T-helper 2 cell (primary cell): ENCODE measurements around the gene AKAP14.
"Not testable (repeated sequence)": the region's sequence is repeated elsewhere in the genome, so short reads cannot be mapped to it uniquely, and the experiment has no call there.

Experiments
- DNase-seq, 5 experiments: peaks; one replicate each; pipeline versions ENCODE4 v3.0.0 to v3.0.0-alpha.2; 2012 to 2022
- total RNA-seq, 2 donors: gene quantifications; one replicate each; lab custom pipeline; 2026; lab: John Stamatoyannopoulos, UW

Gene AKAP14
- total RNA-seq = 0 reads per million in 2 donors

- DNase-seq = no peak
Observed at GRCh38 chrX:119895843-119896326, at the start of gene AKAP14. Gene AKAP14, plus strand, starts transcription at chrX:119895893. Its CDS starts 7,331 bp downstream, at chrX:119903224.

GRCh38 chrX:119852382-119853353 is 43.0 kb upstream of the AKAP14 start, which contains the start of gene UPF3B:
Gene UPF3B, minus strand, starts transcription at chrX:119852963. Its CDS starts 35 bp downstream, at chrX:119852928.
- peak; percentile 75 to 98 (median 92) for DNase-seq

GRCh38 chrX:119853444-119853843 is 42.2 kb upstream of the AKAP14 start:
- DNase-seq = no peak

GRCh38 chrX:119870626-119871131 is 25.0 kb upstream of the AKAP14 start:
- peak in 3 of 5 experiments; percentile 18 to 60 (median 25) for DNase-seq

- peak in 1 of 5 experiments; percentile 11 for DNase-seq
Observed at GRCh38 chrX:119871245-119871598, 24.5 kb upstream of the AKAP14 start.

GRCh38 chrX:119871599-119872395 is 23.9 kb upstream of the AKAP14 start, which contains the start of the genes NDUFA1 and RNF113A:
Gene NDUFA1, plus strand, starts transcription at chrX:119871832. Its CDS starts 80 bp downstream, at chrX:119871912.
Gene RNF113A, minus strand, starts transcription at chrX:119871733. Its CDS starts 120 bp downstream, at chrX:119871613.
- DNase-seq = peak; percentile 59 to 96 (median 78)

GRCh38 chrX:119878740-119879139 is 17.0 kb upstream of the AKAP14 start:
- no peak for DNase-seq

GRCh38 chrX:119880076-119880475 is 15.6 kb upstream of the AKAP14 start:
- peak in 1 of 5 experiments; percentile 59 for DNase-seq

- peak in 3 of 5 experiments; percentile 12 to 73 (median 19) for DNase-seq
Observed at GRCh38 chrX:119880552-119881437, 14.9 kb upstream of the AKAP14 start.

- DNase-seq = peak in 2 of 5 experiments; percentile 44 to 92
Observed at GRCh38 chrX:119885554-119886428, 9.9 kb upstream of the AKAP14 start.

- peak; percentile 11 to 72 (median 32) for DNase-seq
Observed at GRCh38 chrX:119887721-119888425, 7.8 kb upstream of the AKAP14 start.

- DNase-seq = not testable (repeated sequence)
Observed at GRCh38 chrX:119890626-119891025, 5.1 kb upstream of the AKAP14 start.

- DNase-seq = not testable (repeated sequence)
Observed at GRCh38 chrX:119891961-119892692, 3.6 kb upstream of the AKAP14 start.

- DNase-seq = no peak
Observed at GRCh38 chrX:119899125-119899524, 3.4 kb downstream of the AKAP14 start.

GRCh38 chrX:119900976-119901375 is 5.3 kb downstream of the AKAP14 start:
- DNase-seq = peak in 1 of 5 experiments; percentile 60

- DNase-seq = no peak
Observed at GRCh38 chrX:119916310-119916709, 20.6 kb downstream of the AKAP14 start.

- DNase-seq = no peak
Observed at GRCh38 chrX:119917877-119918276, 22.2 kb downstream of the AKAP14 start.

- no peak for DNase-seq
Observed at GRCh38 chrX:119919835-119920585, 24.3 kb downstream of the AKAP14 start.
